K562 (cell line): ENCODE results near the gene TTC9B.
A peak's percentile ranks its signal among the peaks of the same experiment; 100 is the strongest.

Experiments
- CBX2 ChIP-seq: fragments of 200-600 bp; sonication (generic); IDR thresholded peaks from one replicate; pipeline ENCODE4 v1.6.1; 2012; ENCODE audit warnings: mild to moderate bottlenecking, low read length, inconsistent platforms; ENCODE audit not compliant: insufficient read depth, poor library complexity, severe bottlenecking
- POLR2A ChIP-seq: fragments of 450-650 bp; conservative IDR thresholded peaks from 2 replicates; pipeline ENCODE4 v1.6.1; 2016
- RNF2 ChIP-seq: sonication (generic); IDR thresholded peaks from 2 replicates; pipeline ENCODE4 v1.6.1; 2016
- ZNF431 ChIP-seq: sonication (generic); formaldehyde crosslinking; IDR thresholded peaks from 2 replicates; pipeline ENCODE4 v1.8.0; 2022; ENCODE audit warnings: mild to moderate bottlenecking, missing genetic modification reagents
- TF ChIP-seq, protein P1 (sequence below): fragments of 250-450 bp; sonication (Bioruptor Pico); IDR thresholded peaks from 2 replicates; pipeline ENCODE4 v1.5.0; 2021; ENCODE audit warnings: mild to moderate bottlenecking, borderline replicate concordance
- TF ChIP-seq, protein P2 (sequence below): fragments of 450-650 bp; formaldehyde crosslinking; IDR thresholded peaks from 2 replicates; pipeline ENCODE4 v1.4.0; 2022; ENCODE audit warnings: missing genetic modification characterization

DNA sequence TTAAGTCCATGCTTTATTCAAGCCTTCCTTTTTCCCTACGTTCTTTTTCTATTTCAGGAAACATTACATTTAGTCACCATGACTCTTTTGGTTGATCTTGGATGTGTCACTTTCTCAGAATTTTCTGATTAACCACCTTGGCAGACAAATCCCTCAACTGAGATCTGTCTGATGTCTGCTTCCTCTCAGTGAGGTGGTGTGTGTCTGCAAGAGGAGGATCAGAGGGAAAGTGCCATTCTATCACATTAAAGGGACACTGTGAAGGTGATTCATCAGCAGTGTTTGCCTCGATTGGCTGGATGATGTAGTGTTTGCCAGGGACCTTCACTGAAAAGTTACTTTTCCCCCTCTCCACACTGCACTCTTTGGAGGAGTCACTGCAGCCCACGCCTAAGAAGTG, 11.3 kb upstream of the TTC9B start:
- TF ChIP-seq, protein P1, sequence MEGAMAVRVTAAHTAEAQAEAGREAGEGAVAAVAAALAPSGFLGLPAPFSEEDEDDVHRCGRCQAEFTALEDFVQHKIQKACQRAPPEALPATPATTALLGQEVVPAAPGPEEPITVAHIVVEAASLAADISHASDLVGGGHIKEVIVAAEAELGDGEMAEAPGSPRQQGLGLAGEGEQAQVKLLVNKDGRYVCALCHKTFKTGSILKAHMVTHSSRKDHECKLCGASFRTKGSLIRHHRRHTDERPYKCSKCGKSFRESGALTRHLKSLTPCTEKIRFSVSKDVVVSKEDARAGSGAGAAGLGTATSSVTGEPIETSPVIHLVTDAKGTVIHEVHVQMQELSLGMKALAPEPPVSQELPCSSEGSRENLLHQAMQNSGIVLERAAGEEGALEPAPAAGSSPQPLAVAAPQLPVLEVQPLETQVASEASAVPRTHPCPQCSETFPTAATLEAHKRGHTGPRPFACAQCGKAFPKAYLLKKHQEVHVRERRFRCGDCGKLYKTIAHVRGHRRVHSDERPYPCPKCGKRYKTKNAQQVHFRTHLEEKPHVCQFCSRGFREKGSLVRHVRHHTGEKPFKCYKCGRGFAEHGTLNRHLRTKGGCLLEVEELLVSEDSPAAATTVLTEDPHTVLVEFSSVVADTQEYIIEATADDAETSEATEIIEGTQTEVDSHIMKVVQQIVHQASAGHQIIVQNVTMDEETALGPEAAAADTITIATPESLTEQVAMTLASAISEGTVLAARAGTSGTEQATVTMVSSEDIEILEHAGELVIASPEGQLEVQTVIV (CRISPR knock-in tag), result no peak
- no peak for TF ChIP-seq ZNF431 (CRISPR knock-in tag)
- TF ChIP-seq CBX2, result no peak
- TF ChIP-seq POLR2A, result peak; percentile 54; the same call in 1 of the 2 replicates
- no peak for TF ChIP-seq RNF2
- TF ChIP-seq, protein P2, sequence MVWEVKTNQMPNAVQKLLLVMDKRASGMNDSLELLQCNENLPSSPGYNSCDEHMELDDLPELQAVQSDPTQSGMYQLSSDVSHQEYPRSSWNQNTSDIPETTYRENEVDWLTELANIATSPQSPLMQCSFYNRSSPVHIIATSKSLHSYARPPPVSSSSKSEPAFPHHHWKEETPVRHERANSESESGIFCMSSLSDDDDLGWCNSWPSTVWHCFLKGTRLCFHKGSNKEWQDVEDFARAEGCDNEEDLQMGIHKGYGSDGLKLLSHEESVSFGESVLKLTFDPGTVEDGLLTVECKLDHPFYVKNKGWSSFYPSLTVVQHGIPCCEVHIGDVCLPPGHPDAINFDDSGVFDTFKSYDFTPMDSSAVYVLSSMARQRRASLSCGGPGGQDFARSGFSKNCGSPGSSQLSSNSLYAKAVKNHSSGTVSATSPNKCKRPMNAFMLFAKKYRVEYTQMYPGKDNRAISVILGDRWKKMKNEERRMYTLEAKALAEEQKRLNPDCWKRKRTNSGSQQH (CRISPR knock-in tag), result no peak
